Kidney (tissue), 14 donors: ENCODE results near the gene CNGA2. TPM values are rescaled to one million over a fixed set of nuclear protein-coding genes. Genes with fewer than 3 reads are reported as not detected.

Experiments
- DNase-seq, 5 donors: peaks; one replicate each; pipeline ENCODE4 v3.0.0-alpha.2; 2013 to 2020
- FAIRE-seq: peaks from 2 replicates; lab custom pipeline; 2012; peaks lifted over from hg19 to GRCh38; lab: Jason Lieb, UNC
- H3K27ac ChIP-seq, 2 donors: one replicate each; pipeline ENCODE4 v1.7.0; 2013; ENCODE audit warnings: low read depth in 2 of 2, low read length in 2 of 2, inconsistent platforms in 1 of 2
- H3K27me3 ChIP-seq: one replicate; pipeline ENCODE4 v1.7.1; 2013; ENCODE audit warnings: low read length, inconsistent platforms; ENCODE audit not compliant: control insufficient read depth, insufficient read depth
- H3K36me3 ChIP-seq, 3 donors: one replicate each; pipeline versions ENCODE4 v1.7.0 to v1.7.1; 2013; ENCODE audit warnings: low read length in 3 of 3, control low read depth in 1 of 3, inconsistent platforms in 1 of 3; ENCODE audit not compliant: insufficient read depth in 3 of 3, control insufficient read depth in 2 of 3
- H3K4me1 ChIP-seq, 3 donors: one replicate each; pipeline versions ENCODE4 v1.7.0 to v1.7.1; 2013; ENCODE audit warnings: low read length in 3 of 3, inconsistent platforms in 1 of 3, low read depth in 1 of 3; ENCODE audit not compliant: control insufficient read depth in 2 of 3, insufficient read depth in 2 of 3
- H3K4me3 ChIP-seq, 3 donors: one replicate each; pipeline versions ENCODE4 v1.7.0 to v1.8.1; 2013; ENCODE audit warnings: low read length in 3 of 3, control low read depth in 1 of 3, inconsistent platforms in 1 of 3
- H3K9ac ChIP-seq, 3 donors: one replicate each; pipeline versions ENCODE4 v1.7.0 to v1.7.1; 2013; ENCODE audit warnings: low read length in 3 of 3, control low read depth in 1 of 3, inconsistent platforms in 1 of 3
- H3K9me3 ChIP-seq, 3 donors: one replicate each; pipeline versions ENCODE4 v1.7.0 to v1.7.1; 2013; ENCODE audit warnings: low read length in 3 of 3, control low read depth in 1 of 3, inconsistent platforms in 1 of 3; ENCODE audit not compliant: control insufficient read depth in 2 of 3, insufficient read depth in 1 of 3
- CTCF ChIP-seq: IDR thresholded peaks from 3 replicates; pipeline ENCODE4 v1.5.1; 2012; ENCODE audit warnings: mild to moderate bottlenecking, moderate library complexity, borderline replicate concordance; ENCODE audit not compliant: insufficient read depth; ENCODE audit errors: extremely low read depth
- intact Hi-C: fragments of 100-400 bp; cut with DNase I; formaldehyde crosslinking; loops from one replicate; pipeline ENCODE4 v1.11.1; 2022
- polyA plus RNA-seq: library from polyadenylated mRNA; stranded (reverse); fragments of 350-450 nt; fragmentation: Illumina TruSeq; extraction: RNeasy Lipid Tissue Mini Kit (QIAGEN cat#74804); gene quantifications from one replicate; pipeline ENCODE4 v1.2.3, GENCODE V29; 2014; ENCODE audit warnings: low read depth, low replicate concordance; ENCODE audit not compliant: insufficient read depth
- total RNA-seq: library from RNA; stranded (reverse); fragmentation: NEBNext Ultra II Directional; extraction: Animal tissue kit (Norgen Biotek cat#: 25700); gene quantifications from one replicate; pipeline ENCODE4 v1.2.1, GENCODE V29; 2021
- donor health status: control.
- donor health status: control.
- donor health status: control.
- donor health status: control.
- donor health status: control.
- donor health status: DM: yes; HTN: yes; CAD: no.
- donor health status: Normal renal cell carcinoma (clear cell type).

Gene CNGA2
- total and polyA plus RNA-seq, 2 donors from 2014 or later = not detected

- H3K27me3 ChIP-seq = peaks cover 2% of the 10 kb centered on the region
- no peak for DNase-seq
- no peak overlapping the region for H3K27ac ChIP-seq
- FAIRE-seq = no peak
- H3K9me3 ChIP-seq = no peaks in the 10 kb centered on the region
- no peak for TF ChIP-seq CTCF
- H3K36me3 ChIP-seq = no peaks in the 10 kb centered on the region
- intact Hi-C loops = no loop called here
- no peaks in the 10 kb centered on the region for H3K4me1 ChIP-seq
- H3K9ac ChIP-seq = no peak overlapping the region
- no peak overlapping the region for H3K4me3 ChIP-seq
Measured at GRCh38 chrX:151746502-151746901, 12.0 kb downstream of the CNGA2 start.

- DNase-seq (no peak), FAIRE-seq (no peak)
- Histone ChIP-seq H3K9me3 (no peaks in the 10 kb centered on the region), H3K9ac (no peak overlapping the region), H3K4me3 (no peak overlapping the region), H3K27me3 (peaks cover 2% of the 10 kb centered on the region), H3K27ac (no peak overlapping the region), H3K4me1 (peaks cover 0 to 3% (median 0%) of the 10 kb centered on the region in 3 donors), H3K36me3 (no peaks in the 10 kb centered on the region)
- TF ChIP-seq CTCF = no peak
- intact Hi-C loops = no loop called here
Measured at GRCh38 chrX:151750511-151750910, 16.0 kb downstream of the CNGA2 start.

GRCh38 chrX:151752847-151753246 lies 18.3 kb downstream of the CNGA2 start:
- Histone ChIP-seq H3K27ac (no peak overlapping the region), H3K4me3 (no peak overlapping the region), H3K4me1 (peaks cover 0 to 3% (median 0%) of the 10 kb centered on the region in 3 donors), H3K9me3 (no peaks in the 10 kb centered on the region), H3K9ac (no peak overlapping the region), H3K36me3 (no peaks in the 10 kb centered on the region), H3K27me3 (no peaks in the 10 kb centered on the region)
- TF ChIP-seq CTCF = no peak
- no peak for FAIRE-seq
- intact Hi-C loops = no loop called here
- DNase-seq = no peak

- intact Hi-C loops = no loop called here
- Histone ChIP-seq H3K9me3 (no peaks in the 10 kb centered on the region), H3K9ac (no peak overlapping the region), H3K4me3 (no peak overlapping the region), H3K27ac (no peak overlapping the region), H3K4me1 (peaks cover 0 to 3% (median 0%) of the 10 kb centered on the region in 3 donors), H3K27me3 (no peaks in the 10 kb centered on the region), H3K36me3 (no peaks in the 10 kb centered on the region)
- TF ChIP-seq CTCF = peak; percentile 64
- peak in 4 of 5 donors; percentile 53 to 63 (median 62) for DNase-seq
- FAIRE-seq = no peak
Measured at GRCh38 chrX:151753313-151754046, 18.9 kb downstream of the CNGA2 start.
